IMR-90 (cell line): ENCODE measurements around the gene TSPO. TPM values are rescaled to one million over a fixed set of nuclear protein-coding genes. Genes with fewer than 3 reads are reported as not detected.

Source experiments
- ATAC-seq: fragments of 200-7000 bp; cut with Tn5 transposase; 2 replicates; pipeline ENCODE4 v1.9.1; 2020; ENCODE audit warnings: low read depth, mild to moderate bottlenecking, moderate library complexity
- BruUV-seq: library from RNA; stranded (reverse); fragments of 400-500 nt; replicated peaks from 2 replicates; lab custom pipeline; 2021; lab: Mats Ljungman, UMichigan
- CTCF ChIA-PET: fragments of 300-600 bp; formaldehyde crosslinking; extraction: SDS; loops from one replicate; lab custom pipeline; 2021; ENCODE audit warnings: antibody characterized with exemption; lab: Yijun Ruan, JAX
- POLR2A ChIA-PET: fragments of 300-600 bp; sonication (Branson Sonifier 250); formaldehyde crosslinking; loops from one replicate; lab custom pipeline; 2022; ENCODE audit warnings: antibody characterized with exemption; ENCODE audit not compliant: unreplicated experiment; lab: Charles Lee
- DNase-seq: peaks from one replicate; pipeline ENCODE4 v3.0.0; 2013
- H2AFZ ChIP-seq: replicated peaks from 2 replicates; pipeline ENCODE3; 2013; ENCODE audit warnings: low read length, mild to moderate bottlenecking; ENCODE audit not compliant: poor library complexity
- H2AK5ac ChIP-seq: 2 replicates; pipeline ENCODE4 v1.6.1; 2013; ENCODE audit warnings: low read depth, low read length, inconsistent platforms
- H2AK9ac ChIP-seq: replicated peaks from 2 replicates; pipeline ENCODE3; 2013; ENCODE audit warnings: mild to moderate bottlenecking, low read depth, low read length, moderate library complexity; ENCODE audit not compliant: poor library complexity
- H2BK120ac ChIP-seq: 2 replicates; pipeline ENCODE4 v1.6.1; 2013; ENCODE audit warnings: low read depth, low read length, inconsistent platforms
- H2BK15ac ChIP-seq: 3 replicates; pipeline ENCODE4 v1.6.1; 2013; ENCODE audit warnings: low read depth, low read length, inconsistent platforms
- H2BK20ac ChIP-seq: 2 replicates; pipeline ENCODE4 v1.6.1; 2013; ENCODE audit warnings: low read depth, mild to moderate bottlenecking, inconsistent platforms, low read length, moderate library complexity
- H2BK5ac ChIP-seq: 2 replicates; pipeline ENCODE4 v1.6.1; 2013; ENCODE audit warnings: mild to moderate bottlenecking, low read depth, low read length, inconsistent platforms; ENCODE audit not compliant: poor library complexity, severe bottlenecking
- H3K14ac ChIP-seq: replicated peaks from 2 replicates; pipeline ENCODE4 v1.6.1; 2013; ENCODE audit warnings: low read depth, low read length, inconsistent platforms
- H3K18ac ChIP-seq: 2 replicates; pipeline ENCODE4 v1.6.1; 2013; ENCODE audit warnings: low read depth, low read length, control low read depth
- H3K23ac ChIP-seq: 2 replicates; pipeline ENCODE4 v1.6.1; 2013; ENCODE audit warnings: low read depth, low read length, inconsistent platforms
- H3K27ac ChIP-seq: 2 replicates; pipeline ENCODE4 v1.5.1; 2013; ENCODE audit warnings: mild to moderate bottlenecking, control low read depth, low read length; ENCODE audit not compliant: insufficient read depth
- H3K27me3 ChIP-seq: 2 replicates; pipeline ENCODE4 v1.6.1; 2013; ENCODE audit warnings: low read length; ENCODE audit not compliant: control insufficient read depth, insufficient read depth
- H3K36me3 ChIP-seq: 2 replicates; pipeline ENCODE4 v1.6.1; 2013; ENCODE audit warnings: low read length, mixed read lengths; ENCODE audit not compliant: control insufficient read depth, insufficient read depth
- H3K4ac ChIP-seq: 2 replicates; pipeline ENCODE4 v1.6.1; 2013; ENCODE audit warnings: low read depth, low read length, inconsistent platforms
- H3K4me1 ChIP-seq: 2 replicates; pipeline ENCODE4 v1.6.1; 2013; ENCODE audit warnings: low read length, mixed read lengths; ENCODE audit not compliant: control insufficient read depth, insufficient read depth
- H3K4me2 ChIP-seq: 2 replicates; pipeline ENCODE4 v1.6.1; 2013; ENCODE audit warnings: low read depth, mild to moderate bottlenecking, control low read depth, low read length, moderate library complexity
- H3K4me3 ChIP-seq: 2 replicates; pipeline ENCODE4 v1.5.1; 2013; ENCODE audit warnings: low read depth, mild to moderate bottlenecking, control low read depth, low read length, moderate library complexity; ENCODE audit not compliant: insufficient read depth
- H3K56ac ChIP-seq: 2 replicates; pipeline ENCODE4 v1.6.1; 2013; ENCODE audit warnings: low read length, inconsistent platforms; ENCODE audit not compliant: insufficient read depth; ENCODE audit errors: extremely low read depth
- H3K79me1 ChIP-seq, 2 experiments: 2 replicates each; pipeline ENCODE4 v1.6.1; 2013; ENCODE audit warnings: low read length in 2 of 2, inconsistent platforms in 1 of 2, low read depth in 1 of 2
- H3K9ac ChIP-seq: 2 replicates; pipeline ENCODE4 v1.6.1; 2013; ENCODE audit warnings: low read depth, low read length, control low read depth
- H3K9me1 ChIP-seq: 2 replicates; pipeline ENCODE4 v1.6.1; 2013; ENCODE audit warnings: low read length, inconsistent platforms; ENCODE audit not compliant: insufficient read depth
- H3K9me3 ChIP-seq: 2 replicates; pipeline ENCODE4 v1.6.1; 2013; ENCODE audit warnings: low read length; ENCODE audit not compliant: control insufficient read depth, insufficient read depth
- H4K20me1 ChIP-seq: 2 replicates; pipeline ENCODE4 v1.6.1; 2013; ENCODE audit warnings: low read length, inconsistent platforms; ENCODE audit not compliant: insufficient read depth
- H4K5ac ChIP-seq: 2 replicates; pipeline ENCODE4 v1.6.1; 2013; ENCODE audit warnings: mild to moderate bottlenecking, low read depth, low read length, control low read depth
- H4K8ac ChIP-seq, 2 experiments: 2 replicates each; pipeline ENCODE4 v1.6.1; 2013; ENCODE audit warnings: low read depth in 2 of 2, low read length in 2 of 2, control low read depth in 1 of 2, inconsistent platforms in 1 of 2
- H4K91ac ChIP-seq: 2 replicates; pipeline ENCODE4 v1.6.1; 2013; ENCODE audit warnings: low read depth, low read length, inconsistent platforms; ENCODE audit not compliant: insufficient read depth
- CEBPB ChIP-seq: IDR thresholded peaks from 2 replicates; pipeline ENCODE4 v1.6.1; 2012; ENCODE audit warnings: low read depth, low read length, improper control_type of control experiment
- CHD1 ChIP-seq: IDR thresholded peaks from 2 replicates; pipeline ENCODE4 v1.6.1; 2012; ENCODE audit warnings: low read depth, low read length, improper control_type of control experiment
- CTCF ChIP-seq: conservative IDR thresholded peaks from 2 replicates; pipeline ENCODE4 v1.5.1; 2012; ENCODE audit warnings: mild to moderate bottlenecking, low read depth, low read length, improper control_type of control experiment
- FOS ChIP-seq: fragments of 150-350 bp; IDR thresholded peaks from 2 replicates; pipeline ENCODE4 v1.6.1; 2016; ENCODE audit warnings: low read depth, low read length
- MAFK ChIP-seq: IDR thresholded peaks from 2 replicates; pipeline ENCODE4 v1.6.1; 2012; ENCODE audit warnings: low read depth, low read length, improper control_type of control experiment
- MAZ ChIP-seq: IDR thresholded peaks from 2 replicates; pipeline ENCODE4 v1.6.1; 2012; ENCODE audit warnings: low read depth, mild to moderate bottlenecking, low read length, improper control_type of control experiment, moderate library complexity, borderline replicate concordance
- MXI1 ChIP-seq: IDR thresholded peaks from 2 replicates; pipeline ENCODE4 v1.6.1; 2012; ENCODE audit warnings: low read depth, mild to moderate bottlenecking, low read length, moderate library complexity, borderline replicate concordance
- POLR2A ChIP-seq: IDR thresholded peaks from 2 replicates; pipeline ENCODE4 v1.6.1; 2012; ENCODE audit warnings: mild to moderate bottlenecking, low read depth, low read length
- RAD21 ChIP-seq: IDR thresholded peaks from 2 replicates; pipeline ENCODE4 v1.6.1; 2012; ENCODE audit warnings: low read length, improper control_type of control experiment
- RFX5 ChIP-seq: IDR thresholded peaks from 2 replicates; pipeline ENCODE4 v1.8.0; 2012; ENCODE audit warnings: low read depth, mild to moderate bottlenecking, low read length, moderate library complexity
- WGBS, 2 experiments: methylation state at CpG; one replicate each; pipeline versions ENCODE4 v1.1.5 to v1.1.7; 2013; ENCODE audit warnings: missing lambda C conversion rate in 2 of 2; ENCODE audit not compliant: insufficient read length in 1 of 2; ENCODE audit errors: extremely low coverage in 2 of 2; 5-methylcytosine and 5-hydroxymethylcytosine counted together
- dilution Hi-C: fragments of 300-500 bp; cut with HindIII; formaldehyde crosslinking; loops from one replicate; pipeline ENCODE4 v1.14.3; 2018; ENCODE audit warnings: low sequenced_read_pairs; ENCODE audit not compliant: unreplicated experiment
- in situ Hi-C: fragments of 300-500 bp; cut with MboI; formaldehyde crosslinking; loops from 3 replicates; pipeline ENCODE4 v1.14.3; 2019; ENCODE audit warnings: low sequenced_read_pairs, inconsistent platforms, mixed read lengths
- intact Hi-C: fragments of 100-400 bp; cut with micrococcal nuclease; formaldehyde crosslinking; loops from 2 replicates; pipeline ENCODE4 v1.10.0; 2022
- polyA plus RNA-seq, 3 experiments: library from polyadenylated mRNA; depleted of rRNA; stranded (reverse); fragments of >200 nt; gene quantifications; 2 replicates each; pipeline ENCODE4 v1.2.3, GENCODE V29; 2012; ENCODE audit warnings: low replicate concordance in 1 of 3
- total RNA-seq: library from RNA; depleted of rRNA; stranded (reverse); fragments of >200 nt; gene quantifications from 2 replicates; pipeline ENCODE4 v1.2.3, GENCODE V29; 2012
- TF ChIP-seq, protein P1 (sequence below): fragments of 150-350 bp; IDR thresholded peaks from 2 replicates; pipeline ENCODE4 v1.6.1; 2017; ENCODE audit warnings: mild to moderate bottlenecking, antibody characterized with exemption, low read length, low read depth
- TF ChIP-seq, protein P2 (sequence below): fragments of 150-350 bp; IDR thresholded peaks from 2 replicates; pipeline ENCODE4 v1.6.1; 2016; ENCODE audit warnings: low read depth, mild to moderate bottlenecking, low read length, moderate library complexity, borderline replicate concordance

Gene TSPO
- total and polyA plus RNA-seq, 2 of the 4 experiments (the other 2 are of a cell fraction) = 115 to 297 TPM

GRCh38 chr22:43172191-43172590, 20.8 kb downstream of the TSPO start:
- no peak overlapping the region for H3K56ac ChIP-seq
- peak overlapping the region; percentile 57 for H2AK9ac ChIP-seq
- no peak overlapping the region for H2BK15ac ChIP-seq
- H3K9me1 ChIP-seq = no peaks in the 10 kb centered on the region; the same call in 1 of the 2 replicates
- WGBS, 2 experiments = 98% methylated on average over 15 of the region's 19 CpGs; no CpG with 5 or more reads in 1 of the 2 experiments
- in situ Hi-C loops = no loop called here
- H3K36me3 ChIP-seq = peaks cover 46% of the 10 kb centered on the region
- no peak overlapping the region for H4K8ac ChIP-seq
- no peak overlapping the region for H2BK20ac ChIP-seq
- intact Hi-C loops = no loop called here
- CTCF ChIA-PET = no interaction called here
- H2BK5ac ChIP-seq = no peak overlapping the region
- H3K4me2 ChIP-seq = no peak overlapping the region
- H3K4me3 ChIP-seq = no peak overlapping the region
- no peak overlapping the region for H2AFZ ChIP-seq
- ATAC-seq (no peak), DNase-seq (no peak)
- no peak overlapping the region for H3K18ac ChIP-seq
- no peak overlapping the region for H3K27ac ChIP-seq
- no TSS peak for BruUV-seq
- dilution Hi-C loops = no loop called here
- H3K27me3 ChIP-seq = no peaks in the 10 kb centered on the region
- no peak overlapping the region for H3K9ac ChIP-seq
- no peaks in the 10 kb centered on the region for H3K4me1 ChIP-seq
- no peak overlapping the region for H3K23ac ChIP-seq
- no peak overlapping the region for H3K14ac ChIP-seq
- POLR2A ChIA-PET = no interaction called here
- H2AK5ac ChIP-seq = no peak overlapping the region
- H3K9me3 ChIP-seq = no peaks in the 10 kb centered on the region
- H4K5ac ChIP-seq = no peak overlapping the region
- no peak overlapping the region for H4K91ac ChIP-seq
- no peaks in the 10 kb centered on the region; the same call in 1 of the 2 replicates for H4K20me1 ChIP-seq
- TF ChIP-seq RAD21 = no peak
- no peak for TF ChIP-seq MAFK
- no peak for TF ChIP-seq MAZ
- TF ChIP-seq POLR2A = no peak
- TF ChIP-seq RFX5 = no peak
- TF ChIP-seq FOS = no peak
- TF ChIP-seq MXI1 = no peak
- TF ChIP-seq, protein P1, sequence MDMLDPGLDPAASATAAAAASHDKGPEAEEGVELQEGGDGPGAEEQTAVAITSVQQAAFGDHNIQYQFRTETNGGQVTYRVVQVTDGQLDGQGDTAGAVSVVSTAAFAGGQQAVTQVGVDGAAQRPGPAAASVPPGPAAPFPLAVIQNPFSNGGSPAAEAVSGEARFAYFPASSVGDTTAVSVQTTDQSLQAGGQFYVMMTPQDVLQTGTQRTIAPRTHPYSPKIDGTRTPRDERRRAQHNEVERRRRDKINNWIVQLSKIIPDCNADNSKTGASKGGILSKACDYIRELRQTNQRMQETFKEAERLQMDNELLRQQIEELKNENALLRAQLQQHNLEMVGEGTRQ = no peak
- no peak for TF ChIP-seq CHD1
- no peak for TF ChIP-seq CTCF
- TF ChIP-seq CEBPB = no peak
- TF ChIP-seq, protein P2, sequence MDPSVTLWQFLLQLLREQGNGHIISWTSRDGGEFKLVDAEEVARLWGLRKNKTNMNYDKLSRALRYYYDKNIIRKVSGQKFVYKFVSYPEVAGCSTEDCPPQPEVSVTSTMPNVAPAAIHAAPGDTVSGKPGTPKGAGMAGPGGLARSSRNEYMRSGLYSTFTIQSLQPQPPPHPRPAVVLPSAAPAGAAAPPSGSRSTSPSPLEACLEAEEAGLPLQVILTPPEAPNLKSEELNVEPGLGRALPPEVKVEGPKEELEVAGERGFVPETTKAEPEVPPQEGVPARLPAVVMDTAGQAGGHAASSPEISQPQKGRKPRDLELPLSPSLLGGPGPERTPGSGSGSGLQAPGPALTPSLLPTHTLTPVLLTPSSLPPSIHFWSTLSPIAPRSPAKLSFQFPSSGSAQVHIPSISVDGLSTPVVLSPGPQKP = no peak
- no peak overlapping the region for H2BK120ac ChIP-seq
- H3K4ac ChIP-seq = no peak overlapping the region
- H3K79me1 ChIP-seq = no peaks in the 10 kb centered on the region
